CD4-positive, alpha-beta T cell (primary cell): Measurements from ENCODE around the gene KIAA1328. TPM values are rescaled to one million over a fixed set of nuclear protein-coding genes. Genes with fewer than 3 reads are reported as not detected.

Source experiments
- ATAC-seq: fragments of 200-7000 bp; cut with Tn5 transposase; one replicate; pipeline ENCODE4 v1.10.0; 2022; ENCODE audit warnings: mild to moderate bottlenecking; ENCODE audit not compliant: poor library complexity
- CTCF ChIA-PET: fragments of 350-600 bp; sonication (Branson Sonifier 250); formaldehyde crosslinking; loops from one replicate; lab custom pipeline; 2021; ENCODE audit warnings: antibody characterized with exemption, inconsistent platforms; lab: Charles Lee
- POLR2A ChIA-PET: fragments of 350-600 bp; sonication (Branson Sonifier 250); formaldehyde crosslinking; loops from one replicate; lab custom pipeline; 2021; ENCODE audit warnings: antibody characterized with exemption, inconsistent platforms; lab: Charles Lee
- DNase-seq, 14 experiments: peaks; one replicate each; pipeline ENCODE4 v3.0.0-alpha.2; 2013 to 2020; ENCODE audit warnings: mixed read lengths in 2 of 14
- H3K27ac ChIP-seq, 2 donors: one replicate each; pipeline versions ENCODE4 v1.5.1 to v1.7.0; 2013; ENCODE audit warnings: low read length in 2 of 2, low read depth in 1 of 2, mild to moderate bottlenecking in 1 of 2
- H3K27me3 ChIP-seq, 2 experiments: 1 replicate in 1 of 2; 2 replicates in 1 of 2; pipeline versions ENCODE4 v1.6.1 to v1.7.0; 2013; ENCODE audit warnings: low read length in 2 of 2, control low read depth in 1 of 2, mild to moderate bottlenecking in 1 of 2, moderate library complexity in 1 of 2; ENCODE audit not compliant: insufficient read depth in 2 of 2, control insufficient read depth in 1 of 2
- H3K36me3 ChIP-seq: one replicate; pipeline ENCODE4 v1.6.1; 2013; ENCODE audit warnings: low read length, control low read depth; ENCODE audit not compliant: insufficient read depth
- H3K4me1 ChIP-seq: one replicate; pipeline ENCODE4 v1.6.1; 2013; ENCODE audit warnings: low read length, control low read depth; ENCODE audit not compliant: insufficient read depth
- H3K4me3 ChIP-seq: one replicate; pipeline ENCODE4 v1.5.1; 2013; ENCODE audit warnings: mild to moderate bottlenecking, low read length, moderate library complexity
- H3K9me3 ChIP-seq, 2 experiments: 1 replicate in 1 of 2; 2 replicates in 1 of 2; pipeline versions ENCODE4 v1.6.1 to v1.7.0; 2013; ENCODE audit warnings: low read length in 2 of 2, mild to moderate bottlenecking in 2 of 2, control low read depth in 1 of 2, moderate library complexity in 1 of 2; ENCODE audit not compliant: control insufficient read depth in 1 of 2, insufficient read depth in 1 of 2
- H3K27ac Mint-ChIP-seq: one replicate; pipeline ENCODE4 v1.8.0; 2020; ENCODE audit warnings: mixed read lengths
- H3K27me3 Mint-ChIP-seq: one replicate; pipeline ENCODE4 v1.8.0; 2021; ENCODE audit warnings: mixed read lengths
- H3K36me3 Mint-ChIP-seq: one replicate; pipeline ENCODE4 v1.8.0; 2021; ENCODE audit warnings: low read depth, mixed read lengths
- H3K4me1 Mint-ChIP-seq: one replicate; pipeline ENCODE4 v1.8.0; 2021; ENCODE audit warnings: low read depth, mixed read lengths
- H3K4me3 Mint-ChIP-seq: one replicate; pipeline ENCODE4 v1.8.0; 2020; ENCODE audit warnings: mild to moderate bottlenecking, mixed read lengths
- H3K9me3 Mint-ChIP-seq: one replicate; pipeline ENCODE4 v1.8.0; 2020; ENCODE audit warnings: mixed read lengths
- CTCF ChIP-seq: fragments of 200-600 bp; IDR thresholded peaks from one replicate; pipeline ENCODE4 v1.8.0; 2022; ENCODE audit warnings: antibody characterized with exemption, mild to moderate bottlenecking
- intact Hi-C, 2 experiments: fragments of 100-400 bp; cut with DNase I in 1 of 2; cut with micrococcal nuclease in 1 of 2; formaldehyde crosslinking; loops; one replicate each; pipeline versions ENCODE4 v1.15.1 to v1.9.0; 2023 to 2025; cut with DNase I, micrococcal nuclease
- total RNA-seq, 174 experiments: library from RNA in 2 of 174; stranded (reverse) in 2 of 174; gene quantifications; one replicate each; pipeline ENCODE4 v1.2.3 and lab custom pipeline; 2021 to 2026

KIAA1328 gene
- total RNA-seq, 2 experiments from 2014 or later, result 8.7 to 9.4 TPM

- intact Hi-C loops, result no loop called here
- Histone ChIP-seq H3K36me3 (no peaks in the 10 kb centered on the region), H3K27ac (no peak overlapping the region), H3K9me3 (peaks cover 0 to 34% of the 10 kb centered on the region in 2 experiments), H3K4me1 (no peaks in the 10 kb centered on the region), H3K4me3 (no peak overlapping the region), H3K27me3 (peaks cover 24 to 29% of the 10 kb centered on the region in 2 experiments)
- Mint-ChIP-seq H3K27ac (no peak overlapping the region), H3K36me3 (no peaks in the 10 kb centered on the region), H3K9me3 (no peaks in the 10 kb centered on the region), H3K27me3 (peaks cover 47% of the 10 kb centered on the region), H3K4me3 (no peak overlapping the region), H3K4me1 (no peaks in the 10 kb centered on the region)
- DNase-seq (no peak), ATAC-seq (no peak)
- ChIA-PET POLR2A (no interaction called here), CTCF (no interaction called here)
- no peak for TF ChIP-seq CTCF
Observed at GRCh38 chr18:37277804-37278203, 448.9 kb downstream of the KIAA1328 start.

Other genes with a start within 250 kb of the KIAA1328 start
- 10 to 100 TPM; 16.4 to 19.0 TPM for gene TPGS2, start 125 bp upstream of the KIAA1328 start, total RNA-seq